Kidney glomerular epithelial cell (primary cell): Measurements from ENCODE around the gene SRGAP2B.
"Not testable (repeated sequence)": the region's sequence is repeated elsewhere in the genome, so short reads cannot be mapped to it uniquely, and the experiment has no call there.

Source experiments
- DNase-seq: peaks from one replicate; lab custom pipeline; 2025; lab: John Stamatoyannopoulos, UW

SRGAP2B gene

DNA sequence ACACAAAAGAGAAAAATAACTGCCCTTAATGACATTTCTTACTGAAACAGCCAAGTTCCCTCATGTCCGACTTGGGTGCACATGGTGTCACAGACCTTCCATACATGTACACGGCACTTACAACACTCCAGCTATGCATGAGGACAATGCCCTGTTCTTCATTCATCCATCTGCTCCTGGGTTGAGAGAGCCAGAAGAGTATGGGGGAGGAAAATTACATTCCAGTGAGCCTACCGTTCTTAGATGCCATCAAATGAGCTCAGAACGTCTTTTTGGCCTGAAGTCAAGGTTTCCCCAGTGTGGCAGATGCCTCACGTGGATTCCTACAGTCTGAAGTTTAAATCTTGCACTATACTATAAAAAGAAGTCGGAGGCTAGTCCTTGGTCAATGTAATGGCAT is 194.3 kb downstream of the SRGAP2B start:
- DNase-seq = not testable (repeated sequence)

DNA sequence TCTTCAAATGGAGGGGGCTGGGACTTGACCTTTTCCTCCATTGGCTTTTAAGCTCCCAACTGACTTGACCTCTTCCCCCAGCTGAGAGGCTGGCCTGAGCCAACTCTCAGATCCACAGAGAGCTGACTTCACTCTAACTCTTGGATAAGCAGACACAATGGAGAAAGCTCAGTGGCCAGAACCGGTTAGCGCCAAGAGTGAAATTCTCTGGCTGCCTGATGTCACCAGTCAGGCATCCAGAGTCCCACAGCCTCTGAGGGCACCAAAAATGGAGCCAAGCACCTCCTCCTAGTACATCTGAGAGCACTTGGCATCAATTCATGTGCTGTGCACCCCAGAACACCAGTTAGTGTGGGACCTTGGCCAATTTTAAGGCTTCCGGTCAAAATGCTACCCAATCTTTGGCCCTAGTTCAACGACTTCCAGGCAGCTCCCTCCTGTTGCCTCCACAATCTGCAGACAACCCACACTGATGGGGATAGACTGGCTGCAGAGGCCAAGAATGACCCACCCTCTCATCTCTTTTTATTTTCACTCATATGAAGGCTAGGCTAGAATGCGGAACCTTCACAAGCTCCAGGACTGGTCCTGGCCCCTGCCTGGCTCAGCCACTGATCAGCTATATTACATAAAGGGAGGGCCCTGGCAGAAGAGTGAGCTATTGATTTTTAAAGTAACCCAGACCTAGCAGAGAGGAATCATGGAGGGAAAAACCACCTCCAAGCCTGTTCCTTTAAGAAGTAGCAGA is 200.5 kb downstream of the SRGAP2B start:
- DNase-seq = not testable (repeated sequence)

DNA sequence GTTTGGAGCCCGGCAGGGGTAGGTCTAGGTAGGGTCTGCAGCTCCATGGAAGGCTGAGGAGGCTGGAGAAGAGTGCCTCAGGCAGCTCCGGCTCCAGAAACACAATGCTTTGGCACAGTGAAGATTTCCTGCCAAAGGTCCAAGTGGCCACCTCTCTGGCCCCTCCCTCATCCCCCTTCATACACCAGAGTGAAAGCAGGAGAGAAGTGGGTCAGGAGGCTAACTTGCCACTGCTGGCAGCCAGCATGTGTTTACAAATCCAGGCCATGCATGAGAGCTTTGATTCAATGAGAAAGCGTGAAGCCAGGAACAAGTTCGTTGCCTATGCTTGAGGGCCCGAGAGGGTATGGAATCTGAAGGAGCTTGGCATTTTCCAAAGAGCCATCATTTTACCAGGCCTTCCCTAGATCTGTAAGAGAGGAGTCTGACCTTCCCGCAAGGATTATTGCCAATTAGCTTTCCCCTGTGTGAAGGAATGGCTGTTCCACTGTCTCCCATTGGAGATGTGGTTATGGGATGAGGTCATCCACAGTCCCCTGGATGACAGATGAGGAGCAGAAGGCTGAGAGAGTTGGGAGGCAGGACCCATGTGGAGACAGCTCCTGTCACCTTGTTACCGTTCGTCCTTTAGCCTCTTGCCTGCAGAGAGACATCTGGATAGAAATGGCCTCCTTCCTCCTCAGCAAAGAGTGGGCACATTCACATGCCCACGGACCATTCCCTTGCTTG is 201.3 kb downstream of the SRGAP2B start:
- not testable (repeated sequence) for DNase-seq

DNA sequence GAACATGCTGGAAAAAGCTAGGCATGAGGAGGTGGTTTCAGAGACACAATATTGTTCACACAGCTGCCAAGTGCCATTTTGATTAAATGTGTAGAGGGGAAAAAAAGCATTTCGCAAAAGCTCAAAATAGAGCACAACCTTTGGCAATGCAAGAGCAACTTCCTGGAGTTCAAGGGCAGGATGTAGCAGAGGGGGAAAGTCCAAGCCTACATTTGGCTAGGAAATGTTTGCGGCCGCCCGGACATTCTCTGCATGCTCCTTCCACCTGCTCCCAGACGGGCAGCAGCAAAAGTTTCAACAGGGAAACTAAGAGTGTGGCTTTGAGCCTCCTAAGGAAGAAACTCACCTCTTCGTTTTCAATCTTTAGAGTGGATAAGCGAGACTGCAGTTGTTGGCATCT is 202.1 kb downstream of the SRGAP2B start:
- DNase-seq = not testable (repeated sequence)

DNA sequence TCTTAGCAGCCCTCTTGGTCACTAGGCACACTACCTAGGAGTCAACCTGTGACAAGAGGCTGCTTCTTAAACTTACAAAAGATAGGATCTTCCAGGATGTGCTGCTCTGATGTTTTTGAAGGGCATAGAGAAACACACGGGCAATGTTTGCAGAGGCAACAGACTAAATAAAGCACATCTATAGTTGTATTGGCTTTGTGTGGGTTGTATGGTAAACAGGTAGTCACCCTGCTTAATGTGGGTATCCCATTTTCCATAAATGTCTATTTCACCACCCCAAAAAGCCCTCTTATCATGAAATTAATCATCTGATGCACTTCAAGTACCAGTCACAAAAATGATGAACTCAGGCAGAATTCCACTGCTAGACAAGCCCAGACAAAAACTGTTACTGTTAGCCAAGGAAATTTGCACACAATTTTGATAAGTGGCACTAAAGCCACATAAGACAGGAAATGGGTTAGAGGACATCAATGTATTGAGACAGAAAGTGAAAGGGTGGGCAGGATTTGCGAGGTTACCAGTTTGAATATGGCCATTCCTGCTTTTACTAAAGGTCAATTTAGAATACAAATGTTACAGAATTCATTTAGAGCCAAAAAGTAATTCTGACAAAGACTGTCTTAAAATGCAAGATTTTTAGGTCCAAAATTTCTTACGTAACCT is 205.5 kb downstream of the SRGAP2B start:
- not testable (repeated sequence) for DNase-seq

DNA sequence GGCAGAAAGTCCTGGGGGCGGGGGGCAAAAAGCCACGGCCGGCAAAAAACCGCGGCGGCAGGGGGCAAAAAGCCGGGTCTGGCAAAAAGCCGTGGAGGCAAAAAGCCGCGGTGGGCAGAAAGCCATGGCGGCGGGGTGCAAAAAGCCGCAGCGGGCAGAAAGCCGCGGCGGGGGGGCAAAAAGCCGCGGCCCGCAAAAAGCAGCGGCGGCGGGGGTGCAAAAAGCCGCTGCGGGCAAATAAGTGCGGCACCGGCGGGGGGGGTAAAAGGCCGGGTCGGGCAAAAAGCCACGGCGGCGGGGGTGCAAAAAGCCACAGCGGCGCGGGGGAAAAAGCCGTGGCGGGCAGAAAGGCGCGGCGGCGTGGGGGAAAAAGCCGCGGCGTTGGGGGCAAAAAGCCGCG is 212.1 kb downstream of the SRGAP2B start:
- not testable (repeated sequence) for DNase-seq

DNA sequence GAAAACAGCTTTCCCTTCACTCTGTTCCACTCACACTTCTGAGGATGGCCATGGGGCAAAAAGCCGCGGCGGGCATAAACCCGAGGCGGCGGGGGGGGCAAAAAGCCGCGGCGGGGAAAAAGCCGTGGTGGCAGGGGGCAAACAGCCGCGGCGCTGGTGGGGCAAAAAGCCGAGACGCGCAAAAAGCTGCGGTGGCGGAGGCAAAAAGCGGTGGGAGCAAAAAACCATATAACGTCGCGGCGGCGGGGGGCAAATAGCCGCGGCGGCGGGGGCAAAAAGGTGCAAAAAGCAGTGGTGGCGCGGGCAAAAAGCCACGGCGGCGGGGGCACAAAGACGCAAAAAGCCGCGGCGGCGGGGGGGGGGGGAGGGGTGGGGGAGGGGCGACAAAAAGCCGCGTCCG is 212.8 kb downstream of the SRGAP2B start:
- not testable (repeated sequence) for DNase-seq

DNA sequence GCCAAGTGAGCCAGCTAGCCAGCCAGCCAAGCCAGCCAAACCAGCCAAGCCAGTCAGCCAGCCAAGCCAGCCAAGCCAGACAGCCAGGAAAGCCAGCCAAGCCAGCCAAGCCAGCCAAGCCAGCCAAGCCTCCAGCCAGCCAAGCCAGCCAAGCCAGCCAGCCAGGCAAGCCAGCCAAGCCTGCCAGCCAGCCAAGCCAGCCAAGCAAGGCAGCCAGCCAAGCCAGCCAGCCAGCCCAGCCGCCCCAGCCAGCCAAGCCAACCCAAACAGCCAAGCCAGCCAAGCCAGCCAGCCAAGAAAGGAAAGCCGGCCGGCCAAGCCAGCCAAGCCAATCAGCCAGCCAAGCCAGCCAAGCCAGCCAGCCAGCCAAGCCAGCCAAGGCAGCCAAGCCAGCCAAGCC is 236.5 kb downstream of the SRGAP2B start:
- DNase-seq = not testable (repeated sequence)
